HTR-8/SVneo (cell line): Measurements from ENCODE around the gene C10orf95.

Experiments used
- DNase-seq: peaks from one replicate; pipeline ENCODE4 v3.0.0; 2011; ENCODE audit warnings: low spot score, mixed read lengths; ENCODE audit not compliant: insufficient read length
- FAIRE-seq: peaks from 2 replicates; lab custom pipeline; 2011; peaks lifted over from hg19 to GRCh38; lab: Jason Lieb, UNC

The C10orf95 gene

DNA sequence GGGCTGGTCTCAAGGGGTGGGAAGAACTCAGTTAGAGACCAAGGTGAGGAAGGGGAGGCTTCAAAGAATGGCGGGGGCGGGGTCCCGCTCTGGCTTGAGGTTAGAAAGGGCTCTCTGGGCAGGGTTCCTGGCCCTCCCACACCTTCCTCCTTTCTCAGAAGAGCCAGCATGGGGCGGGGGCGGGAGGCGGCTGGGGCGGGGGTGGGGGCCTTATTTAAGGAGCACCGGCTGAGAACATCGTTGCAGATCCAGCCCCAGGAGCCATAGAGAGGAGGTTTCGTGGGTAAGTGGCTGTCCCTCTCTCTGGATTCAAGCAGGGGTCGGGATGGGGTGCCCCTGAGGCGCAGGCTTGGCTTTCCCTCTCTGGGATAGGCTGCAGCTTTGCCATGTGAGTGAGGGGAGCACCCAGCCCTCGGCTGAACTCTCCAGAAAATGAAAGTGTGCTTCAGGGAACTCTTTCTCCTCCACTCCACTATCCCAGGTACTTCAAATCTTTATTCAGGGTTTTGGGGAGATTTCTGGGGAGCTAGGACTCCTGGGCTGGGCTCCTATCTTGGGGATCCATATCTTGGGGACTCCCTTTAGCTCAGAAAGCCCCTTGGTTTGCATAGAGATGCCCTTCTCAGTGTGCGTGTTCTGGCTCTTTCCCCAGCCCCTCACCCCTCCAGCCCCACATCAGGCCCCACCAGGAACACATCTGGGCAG lies 15.7 kb downstream of the C10orf95 start:
- FAIRE-seq (no peak), DNase-seq (no peak)

DNA sequence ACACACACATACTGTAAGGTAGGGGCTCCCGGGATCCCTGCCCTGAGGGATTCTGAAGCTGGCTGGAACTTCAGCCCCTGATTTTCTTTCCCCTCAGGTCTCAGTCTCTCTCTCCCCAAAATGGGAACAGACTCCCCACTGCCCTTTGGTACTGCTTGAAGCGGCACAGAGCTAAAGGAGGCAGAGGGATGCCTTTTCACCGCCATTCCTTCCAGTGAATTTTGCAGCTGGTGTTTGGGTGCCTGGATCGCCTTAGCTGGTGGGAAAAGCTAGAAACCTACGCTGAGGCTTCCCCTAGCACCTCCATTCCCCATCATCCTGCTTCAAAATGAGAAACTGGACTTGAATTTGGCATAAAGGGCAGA lies 16.2 kb downstream of the C10orf95 start:
- FAIRE-seq (no peak), DNase-seq (no peak)

DNA sequence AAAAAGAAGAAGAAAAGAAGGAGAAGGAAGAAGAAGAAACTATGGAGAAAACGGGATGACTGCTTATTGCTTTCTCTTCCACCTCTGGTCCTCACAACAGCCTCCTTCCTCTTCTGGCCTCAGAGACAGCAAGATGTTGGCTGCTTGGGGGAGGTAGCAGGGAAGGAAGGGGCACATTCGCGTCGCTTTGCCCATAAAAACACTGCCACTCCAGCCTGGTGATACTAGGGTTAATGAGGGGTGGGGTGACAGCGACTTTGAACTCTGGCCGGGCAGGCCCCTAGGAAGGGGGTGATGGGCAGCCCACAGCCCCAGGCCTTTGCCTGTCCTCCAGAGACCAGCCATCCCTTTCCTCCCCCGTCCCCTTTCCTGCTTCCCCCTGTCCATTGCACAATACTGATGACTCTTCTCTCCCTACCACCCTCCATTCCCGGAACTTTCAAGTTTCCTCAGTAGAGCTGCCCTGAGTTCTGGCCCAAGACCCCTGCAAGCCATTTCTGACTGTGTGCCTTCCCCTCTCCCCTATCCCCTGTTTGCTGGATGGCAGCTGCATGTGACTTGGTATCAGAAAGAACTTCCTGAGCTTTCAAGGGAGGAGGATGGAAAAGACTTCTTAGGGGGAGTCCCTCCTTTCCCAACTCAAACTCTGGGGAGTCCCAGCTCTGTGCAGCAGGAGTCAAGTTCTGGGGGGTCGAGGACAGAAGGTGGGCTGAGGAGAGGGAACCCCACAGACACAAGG lies 16.8 kb downstream of the C10orf95 start:
- DNase-seq: peak; percentile 40
- no peak for FAIRE-seq

DNA sequence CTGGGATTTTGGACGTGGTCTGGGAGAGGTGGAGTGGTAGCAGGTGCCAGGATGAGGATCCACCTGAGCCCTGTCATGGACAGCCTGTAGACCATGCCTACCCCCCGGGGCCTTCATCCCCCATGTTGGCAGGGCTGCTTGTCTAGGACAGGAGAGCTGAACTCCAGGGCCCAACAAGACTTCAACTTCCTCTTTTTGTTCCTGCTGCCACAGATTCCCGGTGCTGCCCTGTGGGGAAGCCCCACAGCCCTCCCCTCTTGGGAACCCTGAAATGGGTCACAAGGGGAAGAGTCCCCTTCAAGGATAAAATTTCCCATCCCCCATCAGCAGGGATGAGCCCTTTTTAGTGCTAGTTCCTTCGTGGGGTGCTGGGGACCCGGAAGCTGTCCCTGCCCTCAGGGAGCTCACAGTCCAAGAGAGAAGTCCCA lies 17.7 kb downstream of the C10orf95 start:
- FAIRE-seq (no peak), DNase-seq (no peak)

DNA sequence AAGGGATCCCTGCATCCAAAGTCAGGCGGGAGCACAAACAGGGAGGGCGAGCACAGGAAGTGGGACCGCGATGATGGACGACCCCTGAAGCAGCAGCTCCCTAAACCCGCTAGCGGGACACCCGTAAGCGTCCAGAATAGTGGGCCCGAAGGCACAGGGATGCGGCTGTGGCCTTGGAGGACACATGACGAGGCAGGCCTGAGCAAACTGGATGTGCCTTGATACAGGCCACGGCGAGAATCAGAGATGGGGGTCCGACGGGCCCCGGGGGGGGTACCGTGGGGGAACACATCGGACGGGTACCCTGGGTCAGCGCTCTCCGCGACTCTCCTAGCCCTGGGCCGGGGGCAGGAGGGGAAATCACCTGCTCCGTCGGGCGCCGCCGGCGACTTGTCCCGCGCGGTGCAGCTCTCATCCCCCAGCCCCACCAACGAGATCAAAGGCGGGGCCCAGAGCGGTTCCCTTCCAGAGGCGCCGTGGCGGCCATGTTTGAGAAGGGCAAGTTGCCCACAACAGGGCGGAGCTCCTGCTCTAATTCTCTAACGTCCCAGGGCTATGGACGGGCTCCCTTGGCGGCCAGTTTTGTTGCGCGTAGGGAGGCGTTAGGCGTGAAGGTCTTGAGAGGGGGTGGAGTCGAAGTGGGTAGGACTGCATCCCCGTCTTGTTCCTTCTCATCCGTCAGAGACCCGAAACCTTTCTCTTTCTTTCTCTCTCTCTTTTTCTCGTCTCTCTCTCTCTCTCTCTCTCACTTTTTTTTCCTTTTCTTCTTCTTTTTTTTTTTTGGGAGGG lies 19.0 kb downstream of the C10orf95 start, which contains the start of gene CUEDC2:
CUEDC2 (minus strand) TSS at position 413 of the 789 bp plus-strand sequence. CDS start 7,386 bp downstream, outside the sequence.
- peak; percentile 91 for FAIRE-seq
- peak; percentile 96 for DNase-seq

DNA sequence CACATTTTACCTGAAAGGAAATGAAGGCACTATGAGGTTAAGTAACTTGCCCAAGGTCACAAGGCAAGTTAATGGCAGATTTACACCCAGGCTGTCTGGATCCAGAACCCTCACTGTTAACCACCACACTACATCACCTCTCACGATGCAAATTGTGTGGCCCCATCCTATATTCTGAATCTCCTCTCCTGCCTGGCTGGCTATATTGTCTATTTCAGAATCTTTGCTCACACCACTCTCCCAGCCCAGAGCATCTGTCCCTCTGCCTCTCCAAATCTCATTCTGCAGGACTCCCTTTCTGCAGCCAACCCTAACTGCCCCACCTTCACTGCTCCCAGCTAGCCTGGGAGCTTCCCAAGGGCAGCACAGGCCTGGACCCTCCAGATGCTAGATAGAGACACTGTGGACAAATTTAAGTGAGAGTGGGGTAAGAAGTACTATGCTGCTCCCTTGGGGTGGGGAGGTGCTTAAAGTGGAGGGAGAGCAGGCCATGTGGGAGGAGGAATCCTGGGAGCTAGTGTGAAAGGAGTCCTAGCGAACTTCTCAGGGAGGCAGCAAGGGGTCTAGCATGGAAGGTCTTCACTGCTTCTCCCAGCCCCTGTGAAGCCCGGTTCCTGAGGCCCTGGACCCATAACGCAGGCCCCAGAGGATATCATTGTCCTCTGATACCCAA lies 19.8 kb downstream of the C10orf95 start:
- no peak for DNase-seq
- FAIRE-seq: no peak

DNA sequence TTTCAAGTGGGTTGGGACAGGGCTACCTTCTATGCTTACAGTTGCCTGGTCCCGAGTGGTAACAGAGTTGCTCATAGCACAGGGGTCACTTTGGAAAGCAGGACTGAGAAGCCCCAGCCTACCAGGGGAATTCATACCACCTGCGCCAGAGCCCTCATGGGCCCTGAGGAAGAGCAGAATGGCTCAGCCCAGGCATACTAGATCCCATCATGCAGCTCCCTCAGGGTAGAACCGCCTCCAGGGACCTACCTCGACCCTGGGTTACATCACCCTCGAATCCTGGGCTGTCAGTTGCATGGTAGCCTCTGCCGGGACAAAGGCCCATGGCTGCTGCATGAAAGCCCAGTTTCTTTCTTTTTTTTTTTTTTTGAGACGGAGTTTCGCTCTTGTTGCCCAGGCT lies 21.9 kb downstream of the C10orf95 start:
- FAIRE-seq (no peak), DNase-seq (no peak)

DNA sequence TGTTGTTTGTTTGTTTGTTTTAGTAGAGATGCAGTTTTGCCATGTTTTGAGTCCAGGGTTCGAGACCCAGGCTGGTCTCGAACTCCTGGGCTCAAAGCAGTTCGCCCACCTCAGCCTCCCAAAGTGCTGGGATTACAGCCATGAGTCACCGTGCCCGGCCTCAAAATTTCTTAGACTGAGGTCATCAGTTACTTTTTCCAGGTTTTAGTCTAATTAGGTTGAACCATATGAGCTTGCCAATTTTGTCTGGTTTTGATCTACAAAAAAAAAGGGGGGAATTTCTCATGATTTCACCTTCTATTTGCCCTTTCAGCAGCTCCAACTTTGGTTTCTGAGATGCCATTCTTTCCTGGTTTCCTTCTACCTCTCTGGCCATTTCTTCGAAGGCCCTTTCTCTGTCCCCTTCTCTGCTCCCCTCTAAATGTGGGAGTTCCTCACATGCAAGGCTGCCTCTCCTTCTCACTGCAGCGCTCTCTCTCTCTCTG lies 24.5 kb downstream of the C10orf95 start:
- FAIRE-seq: no peak
- DNase-seq: no peak

DNA sequence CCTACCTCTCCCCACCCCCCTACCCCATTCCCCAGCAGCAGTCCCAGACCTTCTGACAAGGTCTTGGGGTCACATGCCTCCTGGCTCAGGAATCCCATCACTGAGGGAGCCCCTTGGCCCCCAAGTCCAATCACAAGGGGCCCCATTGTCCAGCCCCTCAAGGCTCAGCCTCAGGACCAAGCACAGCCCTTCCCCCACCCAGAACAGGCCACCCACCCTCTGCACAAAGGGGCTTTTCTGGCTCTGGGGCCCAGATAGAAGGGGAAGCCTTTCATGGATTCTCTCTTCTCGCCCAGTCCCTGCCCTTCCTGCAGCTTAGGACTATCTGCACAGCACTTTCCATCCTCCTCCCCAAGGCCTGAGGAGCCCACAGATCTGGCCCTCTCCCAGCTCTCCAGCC lies 25.9 kb downstream of the C10orf95 start:
- FAIRE-seq (no peak), DNase-seq (no peak)

DNA sequence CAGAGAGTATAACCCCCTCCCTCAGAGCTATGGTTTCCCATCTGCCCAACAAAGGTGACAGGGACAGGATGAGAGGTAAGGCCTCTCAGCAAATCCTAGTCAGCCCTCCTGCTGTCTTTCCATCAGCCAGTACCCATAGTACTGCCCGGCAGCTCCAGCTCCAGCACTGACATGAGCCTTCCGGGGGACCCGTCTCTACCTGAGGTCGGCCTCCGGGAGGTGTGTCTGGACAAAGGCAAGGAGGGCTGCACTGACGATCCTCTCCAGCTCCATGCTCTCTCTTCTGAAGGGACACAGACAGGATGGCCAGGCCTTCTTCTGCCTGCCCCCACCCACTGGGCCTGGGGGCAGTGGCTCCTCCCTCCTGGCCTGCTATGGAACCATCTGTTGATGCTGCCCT lies 26.4 kb downstream of the C10orf95 start:
- no peak for DNase-seq

DNA sequence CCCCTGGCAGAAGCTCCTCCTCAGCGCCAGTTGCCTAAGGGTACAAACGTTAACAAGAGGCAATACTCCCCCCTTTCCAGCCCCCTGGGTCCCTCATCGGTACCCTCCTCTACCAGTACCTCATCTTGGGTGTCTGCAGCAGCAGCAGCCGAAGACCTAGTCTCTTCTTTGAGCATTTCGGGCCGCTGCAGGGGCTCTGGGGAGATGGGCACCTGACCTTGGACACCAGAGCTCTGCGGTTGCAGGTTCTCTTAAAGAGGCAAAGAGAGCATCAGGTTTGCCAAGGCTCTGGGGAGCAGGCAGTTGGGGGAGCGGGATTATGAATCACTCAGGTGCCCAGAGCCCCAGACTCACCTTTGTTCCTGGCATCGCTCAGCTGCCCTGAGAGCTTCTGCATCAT lies 27.2 kb downstream of the C10orf95 start:
- DNase-seq (no peak), FAIRE-seq (no peak)

More for the DNA sequence above, 26.4 kb downstream of the C10orf95 start:
- FAIRE-seq: no peak

DNA sequence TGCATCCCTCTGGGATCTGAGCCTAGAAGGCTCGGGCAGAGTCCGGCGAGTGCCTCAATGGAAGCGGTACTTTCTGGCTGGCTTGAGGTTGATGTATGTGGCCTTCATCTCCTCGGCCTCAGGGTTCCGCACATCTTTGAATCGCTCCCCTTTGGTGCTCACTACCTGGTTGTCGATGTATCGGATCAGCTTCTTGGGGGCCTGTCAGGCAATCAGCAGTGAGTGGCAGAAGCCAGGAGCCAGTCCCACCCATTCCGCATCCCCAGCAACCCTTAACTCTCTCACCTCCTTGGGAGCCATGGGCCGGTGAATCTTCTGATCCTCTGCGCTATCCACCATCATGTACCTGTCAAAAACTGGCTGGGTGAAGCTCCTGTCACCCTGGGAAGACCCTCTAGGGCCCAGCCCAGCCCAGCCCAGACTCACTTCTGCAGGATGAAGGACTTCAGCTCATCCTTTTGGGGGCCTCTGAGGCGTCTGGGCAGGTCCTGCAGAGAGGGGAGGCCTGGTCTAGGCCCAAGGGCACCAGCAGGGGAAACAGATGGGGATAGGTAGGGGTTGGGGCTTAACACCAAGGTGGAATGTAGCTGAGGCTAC lies 27.9 kb downstream of the C10orf95 start:
- no peak for FAIRE-seq
- no peak for DNase-seq

DNA sequence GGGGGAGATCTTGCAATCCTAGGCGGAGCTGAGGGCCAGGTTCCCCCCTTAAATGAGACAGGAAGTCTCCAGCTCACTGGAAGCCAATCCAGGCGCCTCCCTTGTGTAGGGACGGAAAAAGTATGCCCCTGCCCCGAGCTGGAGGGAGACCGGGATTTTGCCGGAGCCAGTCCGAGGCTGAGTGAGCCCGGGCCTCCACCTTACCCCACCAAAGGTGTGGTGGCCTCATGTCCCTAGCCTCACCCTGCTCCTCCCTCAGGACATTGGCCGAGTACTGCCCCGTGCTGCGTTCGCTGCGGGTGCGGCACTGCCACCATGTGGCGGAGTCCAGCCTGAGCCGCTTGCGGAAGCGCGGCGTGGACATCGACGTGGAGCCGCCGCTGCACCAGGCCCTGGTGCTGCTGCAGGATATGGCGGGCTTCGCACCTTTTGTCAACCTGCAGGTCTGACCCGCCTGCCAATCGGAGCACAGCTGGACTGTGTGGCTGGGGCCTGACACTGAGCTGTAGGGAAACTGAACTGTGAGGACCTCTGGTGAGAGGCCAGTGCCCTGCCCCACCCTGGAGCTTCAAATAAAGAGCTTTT lies 28.7 kb downstream of the C10orf95 start:
- DNase-seq: no peak
- FAIRE-seq: no peak

DNA sequence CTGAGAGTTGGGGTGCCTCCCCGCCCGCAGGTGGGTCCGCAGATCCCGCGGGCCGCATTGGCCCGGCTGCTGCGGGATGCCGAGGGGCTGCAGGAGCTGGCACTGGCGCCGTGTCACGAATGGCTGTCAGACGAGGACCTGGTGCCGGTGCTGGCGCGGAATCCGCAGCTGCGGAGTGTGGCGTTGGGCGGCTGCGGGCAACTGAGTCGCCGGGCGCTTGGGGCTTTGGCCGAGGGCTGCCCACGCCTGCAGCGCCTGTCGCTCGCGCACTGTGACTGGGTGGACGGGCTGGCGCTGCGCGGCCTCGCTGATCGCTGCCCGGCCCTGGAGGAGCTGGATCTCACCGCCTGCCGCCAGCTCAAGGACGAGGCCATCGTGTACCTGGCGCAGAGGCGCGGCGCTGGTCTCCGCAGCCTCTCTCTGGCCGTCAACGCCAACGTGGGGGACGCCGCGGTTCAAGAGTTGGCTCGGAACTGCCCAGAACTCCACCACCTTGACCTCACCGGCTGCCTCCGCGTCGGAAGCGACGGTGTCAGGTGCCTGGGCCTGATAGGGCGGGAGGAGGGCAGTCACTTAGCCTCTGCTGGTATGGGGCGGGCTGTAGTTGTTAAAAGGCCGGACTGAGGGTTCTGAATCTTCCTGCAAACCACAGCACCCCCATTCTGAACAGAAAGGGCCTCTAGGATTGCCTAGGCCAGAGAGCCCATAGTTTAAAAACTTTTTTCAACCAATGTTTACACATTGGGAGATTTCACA lies 29.4 kb downstream of the C10orf95 start:
- no peak for DNase-seq
- peak; percentile 4 for FAIRE-seq

DNA sequence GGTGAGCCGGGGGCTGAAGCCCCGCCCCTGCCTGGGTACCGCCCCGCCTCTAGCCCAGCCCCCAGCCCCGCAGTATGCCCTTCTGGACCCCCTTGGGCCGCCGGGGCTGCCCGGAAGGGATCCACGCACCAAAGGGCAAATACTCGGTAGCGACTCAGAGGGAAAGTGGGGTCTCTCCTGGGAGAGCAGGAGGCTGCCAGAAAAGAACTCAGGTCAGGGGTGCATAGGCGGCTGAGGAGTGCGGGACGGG lies 29.9 kb downstream of the C10orf95 start:
- no peak for DNase-seq
- FAIRE-seq: no peak

DNA sequence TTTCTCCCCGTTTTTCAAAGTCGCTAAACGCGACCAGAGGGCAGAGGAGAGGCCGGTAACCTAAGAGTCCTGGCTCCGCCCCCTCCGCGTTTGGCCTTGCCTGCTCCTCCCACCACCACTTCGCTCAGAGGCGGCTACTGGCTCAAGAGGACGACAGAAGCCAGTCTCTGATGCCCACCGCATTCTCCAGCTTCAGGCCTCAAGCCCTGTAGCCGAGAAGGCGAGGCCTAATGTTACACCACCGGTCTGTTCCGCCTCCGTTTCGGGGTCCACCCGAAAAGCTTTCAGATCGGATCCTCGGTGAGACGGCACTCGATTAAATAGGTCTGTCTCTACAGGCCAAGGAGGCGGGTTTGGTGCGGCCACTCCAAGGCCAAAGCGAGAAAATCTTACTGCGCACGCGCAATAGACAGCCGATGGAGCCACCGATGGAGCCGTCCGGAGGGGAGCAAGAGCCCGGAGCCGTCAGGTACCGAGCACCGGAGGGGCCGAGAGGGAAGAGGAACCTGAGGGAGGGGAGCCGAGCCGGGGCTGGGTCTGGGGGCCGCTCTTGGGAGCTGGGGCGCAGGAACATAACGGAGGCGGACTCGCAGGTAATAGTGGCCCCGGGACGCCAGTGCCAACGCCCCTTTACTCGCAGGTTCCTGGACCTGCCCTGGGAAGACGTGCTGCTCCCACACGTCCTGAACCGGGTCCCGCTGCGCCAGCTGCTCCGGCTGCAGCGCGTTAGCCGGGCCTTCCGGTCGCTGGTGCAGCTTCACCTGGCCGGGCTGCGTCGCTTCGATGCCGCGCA lies 30.4 kb downstream of the C10orf95 start, which contains the start of gene FBXL15:
FBXL15 (plus strand) TSS at position 123 of the 793 bp plus-strand sequence; CDS start at position 417, 294 bp downstream.
- FAIRE-seq (peak; percentile 86), DNase-seq (peak; percentile 94)

DNA sequence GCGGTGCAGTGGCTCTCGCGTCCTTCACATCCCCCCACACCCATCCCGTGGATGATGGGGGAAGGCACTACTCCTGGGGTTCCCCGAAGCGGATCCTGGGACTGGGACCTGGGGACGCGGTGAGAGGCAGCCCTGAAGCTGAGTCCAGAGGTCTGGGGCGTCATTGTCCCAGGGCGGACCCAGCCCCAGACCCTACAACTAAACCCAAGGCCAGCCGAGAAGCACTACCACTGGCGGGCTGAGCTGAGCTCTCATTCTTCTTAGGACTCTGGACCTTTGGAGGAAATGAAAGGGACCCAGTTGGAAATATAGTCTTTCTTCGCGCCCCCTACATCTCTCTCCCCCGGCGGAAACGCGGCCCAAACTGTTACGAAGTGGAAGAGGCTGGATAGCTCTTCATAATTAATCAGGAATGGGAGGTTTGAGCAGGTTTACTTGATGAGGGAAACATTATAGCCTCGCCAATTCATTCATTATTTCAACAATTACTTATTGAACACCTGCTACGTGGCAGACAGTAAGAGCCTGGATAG lies 31.1 kb downstream of the C10orf95 start:
- DNase-seq (no peak), FAIRE-seq (no peak)
